GM18951 (cell line): ENCODE results near the gene ANKS1B.

ENCODE experiments used
- POLR2A ChIP-seq: IDR thresholded peaks from 4 replicates; pipeline ENCODE4 v1.6.1; 2011; ENCODE audit warnings: mild to moderate bottlenecking; ENCODE audit not compliant: insufficient read length, insufficient read depth; ENCODE audit errors: extremely low read depth
- in situ Hi-C: fragments of 300-500 bp; cut with MboI; formaldehyde crosslinking; loops from one replicate; pipeline ENCODE4 v1.12.0; 2022; ENCODE audit warnings: low sequenced_read_pairs, mixed read lengths, inconsistent platforms; ENCODE audit not compliant: unreplicated experiment

Gene ANKS1B

DNA sequence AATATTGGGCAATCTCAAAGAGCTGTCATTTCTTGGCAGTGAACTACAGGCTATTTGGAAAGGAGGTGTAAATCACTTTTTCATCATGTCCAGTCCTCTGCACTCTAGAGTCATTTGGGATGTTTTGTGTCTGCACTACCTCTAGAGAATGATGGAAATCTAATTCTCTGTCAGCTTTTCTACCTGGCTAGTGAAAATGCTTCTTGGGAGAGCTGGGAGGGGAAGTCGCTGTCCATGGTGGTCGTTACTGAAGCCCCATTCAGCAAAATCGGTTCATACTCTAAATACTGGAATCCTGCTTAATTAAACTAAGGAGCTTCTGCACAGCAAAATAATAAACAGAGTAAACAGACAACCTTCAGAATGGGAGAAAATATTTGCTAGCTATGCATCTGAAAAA lies 1087.8 kb downstream of the ANKS1B start:
- in situ Hi-C loops: no loop called here
- TF ChIP-seq POLR2A: no peak

DNA sequence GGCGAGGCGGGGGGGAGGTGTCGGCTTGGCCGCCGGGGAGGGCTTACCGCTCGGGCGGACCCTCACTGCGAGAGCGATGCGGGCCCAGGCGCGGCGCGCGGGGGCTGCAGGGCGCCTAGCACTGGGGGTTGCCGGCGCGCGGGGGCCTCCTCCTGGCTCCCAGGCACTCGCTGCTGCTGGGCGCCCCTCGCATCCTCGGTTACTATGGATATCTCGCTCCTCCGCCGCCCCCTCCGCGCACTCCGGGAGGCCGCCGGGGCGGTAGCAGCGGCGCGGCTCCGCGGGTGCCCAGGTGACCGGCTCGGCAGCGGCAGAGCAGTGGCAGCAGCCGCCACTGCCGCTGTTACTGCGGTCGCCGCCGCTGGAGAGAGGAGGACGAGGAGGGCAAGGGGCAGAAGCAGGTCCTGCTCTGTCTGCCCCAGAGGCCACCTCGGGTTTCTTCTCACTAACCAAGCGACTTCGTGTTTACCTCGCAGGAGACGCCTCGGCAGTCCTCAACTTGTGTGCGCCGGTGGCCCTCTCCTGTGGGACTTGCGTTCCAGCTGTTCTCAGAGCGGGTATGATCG lies 1089.6 kb downstream of the ANKS1B start:
- in situ Hi-C loops: no loop called here
- TF ChIP-seq POLR2A: no peak

DNA sequence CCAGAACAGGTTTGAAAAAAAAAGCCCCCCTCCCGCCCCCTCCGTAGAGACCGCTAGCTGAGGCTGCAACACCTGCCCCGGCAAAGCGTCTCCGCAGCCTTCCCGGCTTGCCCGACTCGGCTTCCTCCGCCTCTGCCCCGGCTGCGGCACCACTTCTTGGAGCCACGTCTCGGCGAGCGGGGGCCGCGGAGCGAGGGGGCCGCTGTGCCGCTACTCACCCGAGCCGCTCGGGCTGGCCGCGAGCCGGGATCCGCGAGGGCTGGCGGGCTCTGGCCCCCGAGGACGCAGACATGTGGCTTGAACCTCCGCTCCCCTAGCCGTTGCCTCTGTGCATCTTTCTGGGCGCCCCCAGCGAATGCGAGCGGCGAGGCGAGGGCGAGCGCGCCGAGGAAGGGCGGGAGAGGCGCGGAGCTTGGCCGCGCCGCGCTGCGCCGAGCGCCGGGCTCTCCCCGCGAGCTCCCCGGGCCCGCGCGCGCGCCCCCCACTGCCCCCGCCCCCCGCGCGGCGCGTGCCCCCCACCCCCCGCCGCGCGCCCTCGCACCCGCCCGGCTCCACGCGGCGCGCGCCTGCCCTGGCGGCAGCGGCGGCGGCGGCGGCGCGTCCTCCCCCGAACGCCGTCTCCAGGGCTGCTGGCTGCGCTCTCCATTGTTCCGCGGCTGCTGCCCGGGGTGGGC lies 1090.2 kb downstream of the ANKS1B start:
- in situ Hi-C loops: no loop called here
- TF ChIP-seq POLR2A: no peak

DNA sequence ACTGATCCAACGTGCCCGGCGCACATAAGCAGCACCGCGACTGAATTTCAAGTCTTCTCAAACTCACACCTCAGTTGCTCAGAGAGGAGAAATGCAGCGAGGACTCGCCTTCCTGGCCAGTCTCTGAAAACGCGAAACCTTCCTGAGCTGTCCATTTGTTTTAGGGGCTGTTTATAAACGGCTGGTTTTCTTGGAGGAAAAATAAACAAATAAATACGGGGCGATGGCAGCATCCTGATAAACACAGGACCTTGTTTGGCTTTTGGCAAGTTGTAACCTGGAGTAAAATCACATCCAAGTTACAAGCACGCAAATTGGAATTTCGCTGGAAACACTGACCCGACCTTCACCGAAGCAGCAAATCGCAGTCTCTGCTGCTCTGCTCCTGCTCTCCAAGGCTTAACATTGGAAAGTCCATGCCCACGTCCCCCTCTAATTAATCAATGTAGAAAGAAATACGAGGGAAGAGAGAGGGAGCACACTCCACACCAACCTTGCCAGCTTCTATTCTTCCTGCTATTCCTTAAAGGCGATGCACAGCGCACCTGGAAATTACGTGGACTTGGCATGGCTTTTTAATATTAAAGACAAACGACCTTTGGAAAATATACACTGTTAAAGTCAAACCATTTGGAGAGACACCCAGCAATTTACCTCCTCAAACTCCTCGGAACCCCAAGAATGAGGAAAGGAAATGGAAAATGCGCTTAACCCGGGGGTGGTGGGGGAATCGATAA lies 1090.9 kb downstream of the ANKS1B start:
- in situ Hi-C loops: no loop called here
- TF ChIP-seq POLR2A: no peak

DNA sequence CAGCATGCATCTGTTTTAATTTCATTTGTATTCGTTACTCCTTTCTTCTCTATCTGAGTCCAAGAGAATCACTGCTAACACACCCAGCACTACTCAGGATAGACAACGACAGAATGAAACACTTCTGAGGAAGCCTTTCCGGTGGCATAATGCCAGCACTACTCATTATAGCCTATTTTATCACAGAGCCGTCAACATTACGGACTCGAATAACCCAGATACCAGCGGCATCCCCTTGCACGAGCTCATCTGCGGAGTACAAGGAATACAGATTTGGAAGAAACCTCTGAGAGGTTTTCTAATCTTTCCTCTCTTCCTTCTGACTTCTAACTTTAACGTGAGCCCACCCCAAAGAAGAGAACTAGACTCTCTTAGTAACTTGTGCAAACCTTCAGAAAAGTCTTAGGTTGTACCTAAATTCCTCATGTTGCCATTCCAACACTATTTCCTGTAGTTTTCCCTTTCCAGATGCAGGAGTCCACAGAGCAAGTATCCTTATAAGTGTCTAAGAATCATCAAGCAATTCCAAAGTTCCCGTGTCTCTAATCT lies 1091.5 kb downstream of the ANKS1B start:
- no peak for TF ChIP-seq POLR2A
- in situ Hi-C loops: no loop called here

DNA sequence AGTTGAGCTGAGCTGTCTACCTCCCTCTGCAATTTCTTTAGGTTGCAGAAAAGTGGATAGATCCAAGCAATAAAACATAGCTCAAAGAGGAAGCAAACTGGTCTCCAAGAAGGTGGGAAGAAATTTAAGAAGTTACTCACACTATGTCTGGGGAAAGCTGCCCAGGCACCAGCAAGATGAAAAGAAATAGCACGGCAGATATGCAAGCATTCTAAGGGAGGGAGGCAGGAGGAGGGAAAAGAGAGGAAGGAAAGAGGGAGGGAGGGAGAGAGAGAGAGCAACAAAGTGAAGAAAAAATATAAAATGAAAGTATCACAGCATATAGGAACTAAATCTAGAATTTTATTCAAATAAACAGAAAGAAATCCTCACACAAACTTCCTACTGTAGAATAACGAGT lies 1099.0 kb downstream of the ANKS1B start:
- in situ Hi-C loops: no loop called here
- no peak for TF ChIP-seq POLR2A

DNA sequence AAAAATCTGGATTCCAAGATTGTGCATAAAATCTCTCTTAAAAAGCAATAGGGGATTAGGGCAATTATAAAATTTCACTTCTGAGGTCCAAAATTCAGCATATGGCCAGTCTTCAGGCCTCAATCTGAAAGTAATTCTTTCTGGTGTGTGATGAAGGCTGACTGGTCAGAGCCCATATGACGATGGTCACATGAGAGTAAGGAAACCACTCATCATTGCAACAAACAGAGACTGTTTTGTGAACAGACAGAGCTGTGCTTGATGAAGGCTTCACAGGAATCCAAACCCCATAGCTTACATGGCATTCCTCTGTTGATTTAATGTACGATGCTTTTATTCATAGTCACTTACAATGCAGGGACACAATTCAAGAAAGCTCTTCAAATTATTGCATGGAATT lies 1101.5 kb downstream of the ANKS1B start:
- in situ Hi-C loops: no loop called here
- TF ChIP-seq POLR2A: no peak

DNA sequence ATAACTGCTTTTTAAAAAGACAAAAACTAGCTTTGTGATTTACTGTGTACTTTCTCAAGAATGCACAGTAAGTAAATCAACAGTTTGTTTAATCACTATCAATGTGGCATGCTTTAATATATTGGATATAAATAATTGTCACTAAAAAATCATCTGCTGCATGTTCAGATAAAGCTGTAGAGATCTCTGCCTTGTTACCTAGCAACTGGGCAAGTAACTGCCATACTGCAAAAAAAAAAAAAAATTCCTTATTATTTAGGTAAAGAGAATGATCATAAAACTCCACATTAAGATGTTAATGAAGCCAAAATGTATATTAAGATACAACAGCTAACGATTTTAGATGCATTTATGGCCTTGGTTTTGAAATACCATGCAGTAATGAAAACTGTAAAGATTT lies 1102.2 kb downstream of the ANKS1B start:
- TF ChIP-seq POLR2A: no peak
- in situ Hi-C loops: no loop called here

DNA sequence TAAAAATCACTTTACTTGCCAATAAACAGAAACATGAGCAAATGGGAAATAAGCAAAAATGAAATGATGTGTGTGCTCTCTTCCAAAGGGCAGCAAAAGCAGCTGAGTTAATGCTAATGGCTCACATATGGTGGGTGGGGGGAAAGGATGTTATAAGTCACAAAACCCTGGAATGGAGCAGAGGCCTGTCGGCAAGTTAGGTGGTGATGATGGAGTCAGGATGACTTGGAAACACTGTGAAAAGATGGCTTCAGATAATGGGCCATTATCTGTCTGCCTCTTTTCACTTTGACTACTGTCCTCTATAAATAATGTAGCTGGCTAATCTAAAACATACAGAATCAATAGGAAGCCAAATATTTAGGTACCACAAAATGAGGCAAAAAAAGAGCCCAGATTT lies 1111.0 kb downstream of the ANKS1B start:
- in situ Hi-C loops: no loop called here
- TF ChIP-seq POLR2A: no peak

DNA sequence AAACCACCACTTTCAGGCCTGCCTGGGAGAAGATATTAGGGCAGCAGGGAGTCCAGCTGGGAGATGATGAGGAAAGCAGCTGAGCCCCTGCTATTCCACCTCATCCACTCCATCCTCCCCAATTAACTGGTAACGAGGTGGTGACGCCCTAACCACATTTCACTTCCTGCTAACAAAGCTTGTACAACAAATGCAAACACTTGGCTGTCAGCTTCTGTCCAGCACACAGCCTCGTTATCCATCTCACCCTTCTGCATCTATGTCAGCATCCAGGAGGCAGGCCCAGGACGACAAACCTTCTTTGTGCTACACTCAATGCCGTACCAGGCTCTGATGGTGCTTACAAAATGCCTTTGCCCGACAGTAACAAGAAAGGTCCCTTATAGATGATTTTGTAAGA lies 1114.2 kb downstream of the ANKS1B start:
- TF ChIP-seq POLR2A: no peak
- in situ Hi-C loops: no loop called here

DNA sequence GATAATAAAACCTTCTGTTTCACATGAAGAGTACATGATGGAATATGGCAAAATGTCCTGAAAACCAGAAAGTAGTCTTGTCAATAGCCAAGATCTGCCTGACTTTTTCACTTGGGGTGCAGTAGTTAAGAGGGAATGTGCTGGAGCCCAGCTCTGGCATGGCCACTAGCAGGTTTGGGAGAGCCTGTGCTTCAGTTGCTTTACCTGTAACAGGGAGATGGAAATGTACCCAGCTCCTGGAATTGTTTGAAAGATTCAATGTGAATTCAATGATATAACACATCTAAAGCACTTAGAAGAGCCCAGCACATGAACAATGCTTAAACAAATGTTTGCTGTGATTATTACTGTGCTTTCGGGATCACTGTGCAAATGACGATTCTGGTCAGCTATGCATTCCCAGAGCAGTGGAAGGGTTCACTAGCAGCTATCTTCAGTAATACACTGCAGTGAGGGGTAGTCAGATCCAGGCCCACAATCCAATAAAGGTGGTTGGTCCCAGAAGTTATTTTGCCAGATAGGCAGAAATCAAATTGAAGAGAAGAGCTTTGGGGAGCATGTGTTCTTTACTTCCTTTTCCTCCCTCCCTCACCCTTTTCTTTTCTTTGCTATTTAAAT lies 1114.7 kb downstream of the ANKS1B start:
- no peak for TF ChIP-seq POLR2A
- in situ Hi-C loops: no loop called here

DNA sequence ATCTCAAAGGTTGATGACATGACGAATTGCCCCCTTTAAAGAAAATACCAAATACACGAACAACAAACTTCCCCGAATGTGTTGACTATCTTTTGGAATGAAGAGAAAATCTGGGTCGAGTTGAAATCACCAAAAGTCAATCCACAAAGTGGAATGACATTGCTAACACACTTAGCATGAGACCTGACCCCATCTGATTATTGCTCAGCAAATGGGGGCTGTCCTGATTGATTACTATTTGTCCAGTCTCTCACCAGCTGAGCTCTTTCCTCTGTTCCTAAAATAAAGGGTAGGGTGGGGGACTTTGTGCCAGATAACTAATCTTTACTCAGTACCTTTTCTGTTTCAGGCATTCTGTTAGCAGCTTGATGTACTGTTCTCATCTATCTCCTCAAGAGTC lies 1116.2 kb downstream of the ANKS1B start:
- in situ Hi-C loops: no loop called here
- no peak for TF ChIP-seq POLR2A

DNA sequence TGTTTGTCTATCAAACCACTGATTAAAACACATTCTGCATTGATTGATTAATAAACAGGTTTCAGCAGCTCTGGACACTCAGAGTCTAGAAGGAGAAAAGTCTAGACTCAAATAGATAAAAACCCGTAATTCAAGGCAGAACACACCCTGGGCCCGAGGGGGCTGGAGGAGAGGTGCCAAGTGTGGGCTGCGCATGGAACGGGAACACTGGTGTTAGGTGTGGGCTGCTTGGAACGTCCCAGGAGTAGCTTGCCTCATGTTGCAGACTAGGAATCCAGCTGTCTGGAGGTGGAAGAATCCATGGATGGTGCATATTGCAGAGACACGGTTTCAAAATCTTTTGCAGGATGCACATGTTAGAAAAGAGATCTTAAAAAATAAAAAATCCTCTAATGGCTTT lies 1116.7 kb downstream of the ANKS1B start:
- no peak for TF ChIP-seq POLR2A
- in situ Hi-C loops: no loop called here
